Adrenal gland (tissue), 12 donors: Measurements from ENCODE around the gene TARS3. TPM values are rescaled to one million over a fixed set of nuclear protein-coding genes. Genes with fewer than 3 reads are reported as not detected.

Source experiments
- DNase-seq, 7 donors: peaks; one replicate each; pipeline ENCODE4 v3.0.0-alpha.2; 2019 to 2020
- H3K27ac ChIP-seq, 5 donors: fragments of 200-600 bp; sonication (generic) in 4 of 5; 1 replicate in 3 of 5; 2 replicates in 2 of 5; pipeline versions ENCODE4 v1.5.1 to v1.8.0; 2016 to 2020; ENCODE audit warnings: mild to moderate bottlenecking in 1 of 5
- H3K27me3 ChIP-seq: fragments of 200-600 bp; 2 replicates; pipeline ENCODE4 v1.8.0; 2021
- H3K36me3 ChIP-seq, 2 donors: fragments of 200-600 bp; replicated peaks in 1 of 2; 1 replicate in 1 of 2; 2 replicates in 1 of 2; pipeline versions ENCODE4 v1.5.1 to v1.8.0; 2018 to 2022
- H3K4me1 ChIP-seq, 2 donors: fragments of 200-600 bp; replicated peaks in 1 of 2; 1 replicate in 1 of 2; 2 replicates in 1 of 2; pipeline versions ENCODE4 v1.5.1 to v1.8.0; 2018 to 2021
- H3K4me3 ChIP-seq, 4 donors: fragments of 200-600 bp; sonication (generic) in 3 of 4; one replicate each; pipeline ENCODE4 v1.5.1; 2016 to 2018
- H3K9me3 ChIP-seq, 3 donors: fragments of 200-600 bp; sonication (generic) in 1 of 3; replicated peaks in 1 of 3; 1 replicate in 2 of 3; 2 replicates in 1 of 3; pipeline versions ENCODE4 v1.5.1 to v1.8.0; 2016 to 2021
- POLR2A ChIP-seq, 2 donors: fragments of 450-650 bp; IDR thresholded peaks; one replicate each; pipeline ENCODE4 v1.6.1; 2017; ENCODE audit warnings: antibody characterized with exemption in 2 of 2, mild to moderate bottlenecking in 2 of 2, moderate library complexity in 1 of 2
- WGBS, 4 donors: extraction: QIAGEN DNeasy Blood & Tissue Kit in 2 of 4; methylation state at CpG; one replicate each; pipeline versions ENCODE4 v1.1.5 to v1.1.7; 2013 to 2017; 5-methylcytosine and 5-hydroxymethylcytosine counted together
- intact Hi-C, 2 donors: fragments of 100-400 bp; cut with DNase I; formaldehyde crosslinking; loops; one replicate each; pipeline versions ENCODE4 v1.14.1 to v1.15.0; 2022 to 2023
- polyA plus RNA-seq, 3 donors: library from polyadenylated mRNA; stranded (reverse); fragments of 200-250 nt in 2 of 3; fragments of 350-450 nt in 1 of 3; fragmentation: Illumina TruSeq in 1 of 3; extraction: RNeasy Lipid Tissue Mini Kit (QIAGEN cat#74804) in 1 of 3; gene quantifications; one replicate each; pipeline ENCODE4 v1.2.3, GENCODE V29; 2013 to 2014
- total RNA-seq, 9 donors: library from RNA; depleted of rRNA in 4 of 9; stranded (reverse); fragments of >200 nt in 4 of 9; fragments of 120-200 nt in 1 of 9; fragmentation: NEBNext Ultra II Directional in 1 of 9; extraction: Animal tissue kit (Norgen Biotek cat#: 25700) in 1 of 9; gene quantifications; one replicate each; pipeline versions ENCODE4 v1.1.0 to v1.2.4, GENCODE V29; 2013 to 2023
- TF ChIP-seq, protein P1 (sequence below), 6 experiments: fragments of 450-650 bp in 4 of 6; fragments of 200-600 bp in 2 of 6; sonication (generic) in 1 of 6; IDR thresholded peaks; 1 replicate in 5 of 6; 2 replicates in 1 of 6; pipeline versions ENCODE4 v1.5.1 to v1.8.0; 2016 to 2021; ENCODE audit warnings: antibody characterized with exemption in 6 of 6, mild to moderate bottlenecking in 2 of 6, moderate library complexity in 1 of 6
- donor health status: healthy with polysubstance abuse.
- donor health status: Bipolar disorder and iron deficiency.
- donor health status: DM: yes; HTN: yes; CAD: no.
- donor health status: DM: no; HTN: no; CAD: no.
- donor health status: DM: no; HTN: no; CAD: no.
- donor health status: DM: yes; HTN: yes; CAD: no.

Gene TARS3
- total and polyA plus RNA-seq, 12 donors = 4.8 to 28.5 (median 14.1) TPM

DNA sequence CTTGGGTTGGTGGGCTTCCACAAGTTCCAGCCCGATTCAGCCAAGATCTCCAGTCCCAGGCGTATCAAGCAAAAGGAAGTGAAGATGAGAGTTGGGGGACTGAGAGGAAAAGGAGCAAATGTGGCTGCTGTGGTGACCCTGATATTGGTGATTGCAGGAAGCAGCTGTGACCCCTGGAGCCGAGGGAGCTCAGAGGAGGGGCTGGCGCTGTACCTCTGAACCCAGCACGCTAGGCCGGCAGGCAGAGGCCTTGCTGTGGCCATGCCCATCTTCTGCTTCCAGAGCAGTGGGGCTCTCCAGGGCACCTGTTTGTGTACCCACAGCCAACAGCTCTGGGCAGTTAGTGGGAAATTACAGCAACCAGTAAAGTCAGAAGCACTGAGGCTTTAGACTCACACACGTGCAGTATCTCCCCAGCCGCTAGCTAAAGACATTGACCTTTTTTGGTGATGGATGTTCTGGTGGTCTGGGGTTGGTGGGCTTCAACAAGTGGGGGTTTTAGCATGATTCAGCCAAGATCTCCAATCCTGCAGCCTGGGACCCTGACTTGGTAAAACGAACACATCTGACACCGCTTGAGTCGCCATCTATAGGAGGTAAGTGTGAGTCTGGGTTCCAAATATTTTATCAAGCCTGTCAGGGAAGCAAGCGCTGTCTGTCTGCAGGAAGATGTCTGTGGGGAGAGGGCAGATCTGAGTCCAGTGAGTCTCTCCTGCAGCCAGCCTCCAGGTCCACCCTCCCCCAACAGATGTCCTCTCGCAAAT is 105.2 kb downstream of the TARS3 start:
- Histone ChIP-seq H3K4me3 (no peak overlapping the region), H3K27me3 (no peaks in the 10 kb centered on the region), H3K9me3 (no peaks in the 10 kb centered on the region), H3K27ac (no peak overlapping the region), H3K36me3 (no peaks in the 10 kb centered on the region), H3K4me1 (peaks cover 7 to 13% of the 10 kb centered on the region in 2 donors)
- intact Hi-C loops = no loop called here
- 75 to 82% (median 78%) methylated on average over 11 to 13 of the region's 13 CpGs for WGBS, 4 donors
- TF ChIP-seq, protein P1, sequence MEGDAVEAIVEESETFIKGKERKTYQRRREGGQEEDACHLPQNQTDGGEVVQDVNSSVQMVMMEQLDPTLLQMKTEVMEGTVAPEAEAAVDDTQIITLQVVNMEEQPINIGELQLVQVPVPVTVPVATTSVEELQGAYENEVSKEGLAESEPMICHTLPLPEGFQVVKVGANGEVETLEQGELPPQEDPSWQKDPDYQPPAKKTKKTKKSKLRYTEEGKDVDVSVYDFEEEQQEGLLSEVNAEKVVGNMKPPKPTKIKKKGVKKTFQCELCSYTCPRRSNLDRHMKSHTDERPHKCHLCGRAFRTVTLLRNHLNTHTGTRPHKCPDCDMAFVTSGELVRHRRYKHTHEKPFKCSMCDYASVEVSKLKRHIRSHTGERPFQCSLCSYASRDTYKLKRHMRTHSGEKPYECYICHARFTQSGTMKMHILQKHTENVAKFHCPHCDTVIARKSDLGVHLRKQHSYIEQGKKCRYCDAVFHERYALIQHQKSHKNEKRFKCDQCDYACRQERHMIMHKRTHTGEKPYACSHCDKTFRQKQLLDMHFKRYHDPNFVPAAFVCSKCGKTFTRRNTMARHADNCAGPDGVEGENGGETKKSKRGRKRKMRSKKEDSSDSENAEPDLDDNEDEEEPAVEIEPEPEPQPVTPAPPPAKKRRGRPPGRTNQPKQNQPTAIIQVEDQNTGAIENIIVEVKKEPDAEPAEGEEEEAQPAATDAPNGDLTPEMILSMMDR (IDR thresholded peaks at IDR 0.05) = no peak
- TF ChIP-seq POLR2A (IDR thresholded peaks at IDR 0.05) = no peak
- no peak for DNase-seq

DNA sequence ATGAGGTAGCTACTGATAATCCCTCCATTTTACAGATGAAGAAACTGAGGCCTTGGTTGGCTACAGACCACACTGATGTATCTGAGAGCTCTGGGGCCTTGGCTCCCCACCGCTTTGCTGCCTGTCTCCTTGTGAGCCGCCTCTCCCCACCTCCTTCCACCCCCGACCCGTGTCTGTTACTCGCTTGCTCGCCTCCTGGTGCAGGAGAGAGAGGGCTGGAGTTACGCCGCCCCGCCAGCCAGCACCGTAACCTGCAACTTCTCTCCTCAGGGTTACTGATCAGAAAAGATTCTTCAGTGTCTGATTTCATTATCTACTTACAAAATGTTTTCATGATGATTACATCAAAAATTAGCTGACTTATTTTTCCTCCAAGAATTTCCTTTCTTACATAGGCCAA is 106.2 kb downstream of the TARS3 start:
- Histone ChIP-seq H3K4me1 (peaks cover 7 to 13% of the 10 kb centered on the region in 2 donors), H3K36me3 (no peaks in the 10 kb centered on the region), H3K27ac (no peak overlapping the region), H3K4me3 (no peak overlapping the region), H3K27me3 (no peaks in the 10 kb centered on the region), H3K9me3 (no peaks in the 10 kb centered on the region)
- intact Hi-C loops = no loop called here
- WGBS, 4 donors = 93 to 94% (median 93%) methylated on average over 10 of the region's 10 CpGs
- DNase-seq = no peak
- TF ChIP-seq POLR2A (IDR thresholded peaks at IDR 0.05) = no peak
- TF ChIP-seq, protein P1 (IDR thresholded peaks at IDR 0.05) = no peak

DNA sequence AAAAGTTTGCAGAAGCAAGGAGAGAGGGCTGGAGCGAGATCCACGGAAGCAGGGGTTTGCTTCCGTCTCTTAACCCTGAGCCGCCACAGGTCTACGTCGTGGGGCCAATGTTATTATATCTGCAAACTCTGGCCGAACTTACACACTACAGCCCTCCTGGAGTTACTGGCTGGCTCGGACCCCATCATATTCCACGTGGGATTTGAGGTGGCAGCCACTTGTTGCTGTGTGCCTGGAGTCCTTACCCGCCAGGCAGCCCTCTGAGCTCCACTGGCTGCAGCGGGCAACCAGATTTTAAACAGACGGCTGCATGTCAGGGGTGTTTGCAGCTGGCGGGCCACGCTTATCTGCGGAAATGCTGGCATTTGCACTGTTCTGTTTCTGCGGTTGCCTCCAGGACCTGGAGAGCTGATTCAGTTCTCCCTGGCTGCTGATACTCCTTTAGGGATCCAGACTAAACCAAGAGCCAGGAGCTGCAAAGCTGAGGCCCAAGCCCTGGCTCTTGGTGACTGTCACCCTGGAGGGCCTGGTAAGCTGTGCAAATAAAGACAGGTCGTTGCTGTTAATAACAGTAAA is 106.8 kb downstream of the TARS3 start:
- 85 to 93% (median 91%) methylated on average over 10 to 17 of the region's 17 CpGs for WGBS, 4 donors

More for the DNA sequence above, 106.8 kb downstream of the TARS3 start:
- H3K9me3 ChIP-seq = no peaks in the 10 kb centered on the region
- no peak overlapping the region for H3K27ac ChIP-seq
- intact Hi-C loops = no loop called here
- H3K4me3 ChIP-seq = no peak overlapping the region
- no peak for DNase-seq
- no peaks in the 10 kb centered on the region for H3K27me3 ChIP-seq
- H3K4me1 ChIP-seq = peaks cover 7 to 13% of the 10 kb centered on the region in 2 donors
- no peak for TF ChIP-seq POLR2A (IDR thresholded peaks at IDR 0.05)
- TF ChIP-seq, protein P1 (IDR thresholded peaks at IDR 0.05) = no peak
- no peaks in the 10 kb centered on the region for H3K36me3 ChIP-seq
